ENCODE results near the gene PRSS36. TPM values are rescaled to one million over a fixed set of nuclear protein-coding genes. Genes with fewer than 3 reads are reported as not detected.

The PRSS36 gene
- total RNA-seq, 1 experiment from 2014 or later = 0.23 TPM

- POLR2A ChIA-PET = no interaction called here
- no peak for DNase-seq (ENCODE audit: low read depth, low spot score)
- intact Hi-C loops (cut with micrococcal nuclease; ENCODE audit: unreplicated experiment) (no loop called here), in situ Hi-C loops (cut with HindIII; ENCODE audit: low pct_unique_long_range_greater_than_20kb, low sequenced_read_pairs) (no loop called here)
- no peak for ATAC-seq
- CTCF ChIA-PET = interaction anchor here (0.5 kb wide), 1 partner anchor 123 kb away, joined by 4 read pairs; no protein-coding TSS in a partner anchor
- no TSS peak for BruUV-seq (replicated peaks)
- no peak overlapping the region for H3K4me3 ChIP-seq (ENCODE audit: low read depth in 2 of 2, low read length in 2 of 2)
- no peaks in the 10 kb centered on the region for H3K9me3 ChIP-seq (ENCODE audit: control insufficient read depth, insufficient read depth, low read depth, low read length)
- TF ChIP-seq SIN3A (IDR thresholded peaks at IDR 0.05; ENCODE audit: borderline replicate concordance, insufficient read depth, low read depth, low read length) (no peak), POLR2AphosphoS5 (IDR thresholded peaks at IDR 0.05; ENCODE audit: low read depth, low read length) (no peak), TCF7L2 (IDR thresholded peaks at IDR 0.05; ENCODE audit: low read depth, low read length) (no peak)
- TF ChIP-seq, protein P1, sequence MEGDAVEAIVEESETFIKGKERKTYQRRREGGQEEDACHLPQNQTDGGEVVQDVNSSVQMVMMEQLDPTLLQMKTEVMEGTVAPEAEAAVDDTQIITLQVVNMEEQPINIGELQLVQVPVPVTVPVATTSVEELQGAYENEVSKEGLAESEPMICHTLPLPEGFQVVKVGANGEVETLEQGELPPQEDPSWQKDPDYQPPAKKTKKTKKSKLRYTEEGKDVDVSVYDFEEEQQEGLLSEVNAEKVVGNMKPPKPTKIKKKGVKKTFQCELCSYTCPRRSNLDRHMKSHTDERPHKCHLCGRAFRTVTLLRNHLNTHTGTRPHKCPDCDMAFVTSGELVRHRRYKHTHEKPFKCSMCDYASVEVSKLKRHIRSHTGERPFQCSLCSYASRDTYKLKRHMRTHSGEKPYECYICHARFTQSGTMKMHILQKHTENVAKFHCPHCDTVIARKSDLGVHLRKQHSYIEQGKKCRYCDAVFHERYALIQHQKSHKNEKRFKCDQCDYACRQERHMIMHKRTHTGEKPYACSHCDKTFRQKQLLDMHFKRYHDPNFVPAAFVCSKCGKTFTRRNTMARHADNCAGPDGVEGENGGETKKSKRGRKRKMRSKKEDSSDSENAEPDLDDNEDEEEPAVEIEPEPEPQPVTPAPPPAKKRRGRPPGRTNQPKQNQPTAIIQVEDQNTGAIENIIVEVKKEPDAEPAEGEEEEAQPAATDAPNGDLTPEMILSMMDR (IDR thresholded peaks at IDR 0.05) = no peak
- TF ChIP-seq, protein P2, sequence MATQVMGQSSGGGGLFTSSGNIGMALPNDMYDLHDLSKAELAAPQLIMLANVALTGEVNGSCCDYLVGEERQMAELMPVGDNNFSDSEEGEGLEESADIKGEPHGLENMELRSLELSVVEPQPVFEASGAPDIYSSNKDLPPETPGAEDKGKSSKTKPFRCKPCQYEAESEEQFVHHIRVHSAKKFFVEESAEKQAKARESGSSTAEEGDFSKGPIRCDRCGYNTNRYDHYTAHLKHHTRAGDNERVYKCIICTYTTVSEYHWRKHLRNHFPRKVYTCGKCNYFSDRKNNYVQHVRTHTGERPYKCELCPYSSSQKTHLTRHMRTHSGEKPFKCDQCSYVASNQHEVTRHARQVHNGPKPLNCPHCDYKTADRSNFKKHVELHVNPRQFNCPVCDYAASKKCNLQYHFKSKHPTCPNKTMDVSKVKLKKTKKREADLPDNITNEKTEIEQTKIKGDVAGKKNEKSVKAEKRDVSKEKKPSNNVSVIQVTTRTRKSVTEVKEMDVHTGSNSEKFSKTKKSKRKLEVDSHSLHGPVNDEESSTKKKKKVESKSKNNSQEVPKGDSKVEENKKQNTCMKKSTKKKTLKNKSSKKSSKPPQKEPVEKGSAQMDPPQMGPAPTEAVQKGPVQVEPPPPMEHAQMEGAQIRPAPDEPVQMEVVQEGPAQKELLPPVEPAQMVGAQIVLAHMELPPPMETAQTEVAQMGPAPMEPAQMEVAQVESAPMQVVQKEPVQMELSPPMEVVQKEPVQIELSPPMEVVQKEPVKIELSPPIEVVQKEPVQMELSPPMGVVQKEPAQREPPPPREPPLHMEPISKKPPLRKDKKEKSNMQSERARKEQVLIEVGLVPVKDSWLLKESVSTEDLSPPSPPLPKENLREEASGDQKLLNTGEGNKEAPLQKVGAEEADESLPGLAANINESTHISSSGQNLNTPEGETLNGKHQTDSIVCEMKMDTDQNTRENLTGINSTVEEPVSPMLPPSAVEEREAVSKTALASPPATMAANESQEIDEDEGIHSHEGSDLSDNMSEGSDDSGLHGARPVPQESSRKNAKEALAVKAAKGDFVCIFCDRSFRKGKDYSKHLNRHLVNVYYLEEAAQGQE (IDR thresholded peaks at IDR 0.05; ENCODE audit: insufficient read depth in 1 of 2, low read depth in 2 of 2, low read length in 1 of 2) = no peak
- no peaks in the 10 kb centered on the region; the same call in 1 of the 2 replicates for H3K36me3 ChIP-seq (ENCODE audit: control insufficient read depth, insufficient read depth, low read length)
- H3K27ac ChIP-seq (ENCODE audit: low read length) = no peak overlapping the region
- H3K27me3 ChIP-seq (ENCODE audit: control insufficient read depth, insufficient read depth, low read length) = no peaks in the 10 kb centered on the region
- peaks cover 19% of the 10 kb centered on the region for H3K4me1 ChIP-seq (ENCODE audit: control insufficient read depth, insufficient read depth, low read length)
These were observed 35.4 kb downstream of the PRSS36 start for GRCh38 chr16:31114468-31114867.

DNA sequence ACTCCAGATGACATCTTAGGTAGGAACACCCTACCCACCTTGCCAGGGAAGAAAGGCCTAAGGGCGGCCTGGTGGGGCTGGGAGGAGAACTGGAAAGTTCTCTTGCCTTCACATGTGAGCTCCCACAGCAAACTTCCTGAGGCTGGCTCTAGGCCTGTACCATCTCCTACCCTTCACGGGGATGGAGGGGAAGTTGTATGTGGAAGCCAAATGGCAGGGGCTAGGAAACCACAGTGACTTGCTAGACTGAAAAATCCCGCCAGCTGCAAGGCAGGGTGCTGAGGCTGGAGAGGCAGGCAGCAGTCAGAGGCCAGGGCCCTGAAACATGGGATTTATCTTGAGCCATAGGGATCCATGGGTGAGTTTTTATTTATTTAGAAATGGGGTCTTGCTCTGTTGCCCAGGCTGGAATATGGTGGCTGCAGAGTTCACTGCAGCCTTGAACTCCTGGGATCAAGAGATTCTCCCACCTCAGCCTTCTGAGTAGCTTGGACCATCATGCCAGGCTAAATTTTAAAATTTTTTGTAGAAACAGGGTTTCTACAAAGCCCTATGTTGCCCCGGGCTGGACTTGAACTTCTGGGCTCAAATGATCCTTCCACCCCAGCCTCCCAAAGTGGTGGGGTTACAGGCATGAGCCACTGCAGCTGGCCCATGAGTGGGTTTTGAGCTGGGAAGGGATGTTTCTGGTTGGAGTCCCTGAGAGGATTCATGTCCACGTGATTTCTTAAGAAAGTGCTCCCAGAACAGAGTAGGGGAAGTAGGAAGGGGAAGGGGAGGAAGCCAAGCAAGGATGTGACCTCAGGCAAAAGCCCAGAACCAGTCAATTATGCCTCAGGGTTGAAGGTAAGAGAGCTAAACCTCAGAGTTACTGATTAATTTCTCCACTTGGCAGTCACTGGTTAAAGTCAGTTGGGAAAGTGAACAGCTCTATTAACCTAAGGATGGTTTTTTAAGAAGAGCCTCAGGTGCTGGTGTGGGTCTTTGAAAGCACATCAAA, 36.4 kb downstream of the PRSS36 start:
- in situ Hi-C loops (cut with HindIII; ENCODE audit: low pct_unique_long_range_greater_than_20kb, low sequenced_read_pairs) = no loop called here
- no TSS peak for BruUV-seq (replicated peaks)
- no peaks in the 10 kb centered on the region; the same call in 1 of the 2 replicates for H3K36me3 ChIP-seq (ENCODE audit: control insufficient read depth, insufficient read depth, low read length)
- H3K4me1 ChIP-seq (ENCODE audit: control insufficient read depth, insufficient read depth, low read length) = peaks cover 16% of the 10 kb centered on the region
- H3K27me3 ChIP-seq (ENCODE audit: control insufficient read depth, insufficient read depth, low read length) = no peaks in the 10 kb centered on the region
- ChIA-PET POLR2A (no interaction called here), CTCF (interaction anchor here (0.5 to 0.7 kb wide), 2 partner anchors 122 to 331 kb away, joined by 3 to 4 read pairs; no protein-coding TSS in a partner anchor)
- ATAC-seq = no peak
- no peak for TF ChIP-seq SIN3A (IDR thresholded peaks at IDR 0.05; ENCODE audit: borderline replicate concordance, insufficient read depth, low read depth, low read length)
- TF ChIP-seq TCF7L2 (IDR thresholded peaks at IDR 0.05; ENCODE audit: low read depth, low read length) = no peak
- TF ChIP-seq, protein P2 (IDR thresholded peaks at IDR 0.05; ENCODE audit: insufficient read depth in 1 of 2, low read depth in 2 of 2, low read length in 1 of 2) = no peak
- TF ChIP-seq POLR2AphosphoS5 (IDR thresholded peaks at IDR 0.05; ENCODE audit: low read depth, low read length) = no peak
- TF ChIP-seq, protein P1 (IDR thresholded peaks at IDR 0.05) = no peak
- H3K4me3 ChIP-seq (ENCODE audit: low read depth in 2 of 2, low read length in 2 of 2) = no peak overlapping the region
- peak overlapping the region; percentile 46 for H3K27ac ChIP-seq (ENCODE audit: low read length)
- intact Hi-C loops (cut with micrococcal nuclease; ENCODE audit: unreplicated experiment) = no loop called here
- DNase-seq (ENCODE audit: low read depth, low spot score) = no peak
- H3K9me3 ChIP-seq (ENCODE audit: control insufficient read depth, insufficient read depth, low read depth, low read length) = no peaks in the 10 kb centered on the region
